Neural crest cell (in vitro differentiated cells): ENCODE data around the gene RHCE. TPM values are rescaled to one million over a fixed set of nuclear protein-coding genes. Genes with fewer than 3 reads are reported as not detected.
"Not testable (repeated sequence)": the region's sequence is repeated elsewhere in the genome, so short reads cannot be mapped to it uniquely, and the experiment has no call there.

ENCODE experiments used
- DNase-seq: peaks from one replicate; pipeline ENCODE4 v3.0.0; 2021; ENCODE audit warnings: low read depth, mixed read lengths, low spot score
- H3K27ac Mint-ChIP-seq: one replicate; pipeline ENCODE4 v1.8.0; 2021; ENCODE audit warnings: mild to moderate bottlenecking, mixed read lengths; ENCODE audit not compliant: unreplicated experiment
- H3K27me3 Mint-ChIP-seq: 2 replicates; pipeline ENCODE4 v1.8.0; 2021; ENCODE audit warnings: low read depth, mild to moderate bottlenecking, mixed read lengths
- H3K36me3 Mint-ChIP-seq: 2 replicates; pipeline ENCODE4 v1.8.0; 2021; ENCODE audit warnings: low read depth, mild to moderate bottlenecking, mixed read lengths
- H3K4me1 Mint-ChIP-seq: 2 replicates; pipeline ENCODE4 v1.8.0; 2021; ENCODE audit warnings: mixed read lengths
- H3K4me3 Mint-ChIP-seq: one replicate; pipeline ENCODE4 v1.8.0; 2021; ENCODE audit warnings: mild to moderate bottlenecking, mixed read lengths
- H3K9me3 Mint-ChIP-seq: 2 replicates; pipeline ENCODE4 v1.8.0; 2021; ENCODE audit warnings: mixed read lengths
- total RNA-seq: library from RNA; stranded (reverse); gene quantifications from 2 replicates; pipeline ENCODE4 v1.2.1, GENCODE V29; 2021

RHCE gene
- total RNA-seq, 1 donor from 2014 or later = not detected

GRCh38 chr1:25327864-25328790, 92.5 kb downstream of the RHCE start:
- not testable (repeated sequence) for H3K27me3 Mint-ChIP-seq, H3K27ac Mint-ChIP-seq, H3K4me3 Mint-ChIP-seq, H3K36me3 Mint-ChIP-seq, DNase-seq, H3K9me3 Mint-ChIP-seq, H3K4me1 Mint-ChIP-seq

GRCh38 chr1:25324407-25324806, 96.2 kb downstream of the RHCE start:
- not testable (repeated sequence) for H3K36me3 Mint-ChIP-seq, DNase-seq, H3K4me1 Mint-ChIP-seq, H3K27ac Mint-ChIP-seq, H3K4me3 Mint-ChIP-seq, H3K9me3 Mint-ChIP-seq, H3K27me3 Mint-ChIP-seq

GRCh38 chr1:25322127-25322526, 98.5 kb downstream of the RHCE start:
- not testable (repeated sequence) for H3K27ac Mint-ChIP-seq, H3K36me3 Mint-ChIP-seq, H3K27me3 Mint-ChIP-seq, H3K4me3 Mint-ChIP-seq, H3K9me3 Mint-ChIP-seq, DNase-seq, H3K4me1 Mint-ChIP-seq

GRCh38 chr1:25320314-25320938, 100.2 kb downstream of the RHCE start:
- H3K27ac Mint-ChIP-seq, H3K27me3 Mint-ChIP-seq, H3K4me1 Mint-ChIP-seq, H3K9me3 Mint-ChIP-seq, DNase-seq, H3K4me3 Mint-ChIP-seq, H3K36me3 Mint-ChIP-seq: not testable (repeated sequence)

GRCh38 chr1:25312806-25313470, 107.7 kb downstream of the RHCE start:
- H3K27ac Mint-ChIP-seq, H3K36me3 Mint-ChIP-seq, H3K4me3 Mint-ChIP-seq, H3K27me3 Mint-ChIP-seq, DNase-seq, H3K4me1 Mint-ChIP-seq, H3K9me3 Mint-ChIP-seq: not testable (repeated sequence)

Other genes starting within 250 kb of the RHCE start
- 26.3 and 26.5 TPM in 2 replicates for gene SYF2, start 188.3 kb downstream of the RHCE start, total RNA-seq
- gene RSRP1, start 173.4 kb downstream of the RHCE start, total RNA-seq = 60.4 and 74.2 TPM in 2 replicates
- 0.07 TPM in 1 of 2 replicates, not detected in the other for gene RHD, start 148.3 kb downstream of the RHCE start, total RNA-seq
- 69.2 and 74.5 TPM in 2 replicates for gene TMEM50A, start 82.5 kb downstream of the RHCE start, total RNA-seq
- gene MACO1, start 10.1 kb upstream of the RHCE start, total RNA-seq = 25.4 and 27.4 TPM in 2 replicates
- gene LDLRAP1, start 122.8 kb upstream of the RHCE start, total RNA-seq = 18.8 and 20.7 TPM in 2 replicates
- 19.8 and 22.6 TPM in 2 replicates for gene MAN1C1, start 196.0 kb upstream of the RHCE start, total RNA-seq